NAMALWA (cell line): ENCODE measurements around the gene SORCS2.
"Not testable (repeated sequence)": the region's sequence is repeated elsewhere in the genome, so short reads cannot be mapped to it uniquely, and the experiment has no call there.

Source experiments
- DNase-seq: peaks from one replicate; pipeline ENCODE4 v3.0.0-alpha.2; 2015; ENCODE audit warnings: low spot score

SORCS2 gene

DNA sequence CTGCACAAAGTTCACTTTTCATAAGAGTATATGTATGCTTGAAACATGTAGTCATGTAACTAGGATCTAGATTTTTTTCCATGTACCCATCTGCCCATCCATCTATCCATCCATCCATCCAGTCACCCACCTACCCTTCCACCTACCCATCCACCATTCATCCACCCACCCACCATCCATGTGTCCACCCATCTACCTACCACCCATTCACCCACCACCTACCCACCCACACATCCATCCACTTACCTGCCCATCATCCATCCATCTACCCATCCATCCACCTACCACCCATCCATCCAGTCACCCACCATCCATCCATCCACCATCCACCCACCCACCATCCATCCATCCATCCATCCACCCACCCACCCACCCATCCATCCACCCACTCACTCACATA, 364.2 kb downstream of the SORCS2 start:
- no peak for DNase-seq

DNA sequence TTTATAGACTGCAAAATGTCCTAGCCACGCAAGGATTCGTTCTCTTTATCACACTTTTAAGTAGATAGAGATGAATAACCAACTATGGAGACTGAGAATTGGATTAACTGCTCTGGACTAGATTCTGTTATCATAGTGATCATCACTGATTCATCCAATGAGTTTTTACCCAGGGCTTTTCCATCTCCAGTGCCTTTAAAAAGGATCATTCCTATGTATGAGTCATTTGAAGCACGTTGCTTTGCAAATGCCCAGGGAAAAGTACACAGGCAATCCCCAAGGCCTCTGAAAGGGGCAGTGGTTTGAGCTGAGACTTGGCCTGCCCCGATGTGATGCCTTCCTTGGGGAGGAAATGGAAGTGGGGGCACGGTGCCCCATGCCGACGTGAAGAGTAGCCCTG, 365.1 kb downstream of the SORCS2 start:
- no peak for DNase-seq

DNA sequence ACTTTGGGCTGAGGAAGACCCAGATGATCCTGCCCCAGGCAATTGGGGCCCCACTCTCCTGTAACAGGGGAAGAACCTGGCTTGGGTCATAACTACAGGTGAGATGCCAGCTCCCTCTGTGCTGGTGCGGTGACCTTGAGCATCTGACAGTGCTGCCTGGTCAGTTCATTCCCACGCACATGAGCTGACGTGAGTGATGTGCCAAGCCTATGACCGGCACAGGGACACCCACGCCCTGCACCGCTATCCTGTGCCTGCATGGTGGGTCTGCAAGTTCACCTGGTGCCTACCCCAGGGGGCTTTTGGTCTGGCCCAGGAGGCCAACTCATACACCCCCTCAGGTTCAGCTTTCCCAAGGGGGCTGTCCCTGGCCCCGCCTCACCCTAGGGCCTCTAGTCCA, 366.1 kb downstream of the SORCS2 start:
- DNase-seq, result no peak

DNA sequence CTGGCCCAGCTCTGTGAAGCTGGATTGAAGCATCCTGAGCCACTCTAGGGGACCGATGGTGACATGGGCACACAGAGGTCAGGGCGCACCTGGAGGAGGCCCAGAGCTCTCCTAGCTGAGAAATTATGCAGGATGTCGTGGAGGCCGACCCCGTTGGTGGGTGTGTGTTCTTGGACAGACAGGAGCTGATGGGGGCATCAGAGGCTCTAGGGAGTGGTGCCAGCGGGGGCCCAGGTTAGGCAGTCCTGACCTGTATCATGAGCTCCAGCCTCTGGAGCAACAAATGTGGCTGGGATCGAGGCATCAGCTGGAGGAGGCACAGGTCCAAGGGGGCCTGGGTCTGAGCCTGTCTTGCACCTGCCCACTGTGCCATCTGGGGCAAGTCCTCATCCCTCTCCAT, 367.0 kb downstream of the SORCS2 start:
- no peak for DNase-seq

DNA sequence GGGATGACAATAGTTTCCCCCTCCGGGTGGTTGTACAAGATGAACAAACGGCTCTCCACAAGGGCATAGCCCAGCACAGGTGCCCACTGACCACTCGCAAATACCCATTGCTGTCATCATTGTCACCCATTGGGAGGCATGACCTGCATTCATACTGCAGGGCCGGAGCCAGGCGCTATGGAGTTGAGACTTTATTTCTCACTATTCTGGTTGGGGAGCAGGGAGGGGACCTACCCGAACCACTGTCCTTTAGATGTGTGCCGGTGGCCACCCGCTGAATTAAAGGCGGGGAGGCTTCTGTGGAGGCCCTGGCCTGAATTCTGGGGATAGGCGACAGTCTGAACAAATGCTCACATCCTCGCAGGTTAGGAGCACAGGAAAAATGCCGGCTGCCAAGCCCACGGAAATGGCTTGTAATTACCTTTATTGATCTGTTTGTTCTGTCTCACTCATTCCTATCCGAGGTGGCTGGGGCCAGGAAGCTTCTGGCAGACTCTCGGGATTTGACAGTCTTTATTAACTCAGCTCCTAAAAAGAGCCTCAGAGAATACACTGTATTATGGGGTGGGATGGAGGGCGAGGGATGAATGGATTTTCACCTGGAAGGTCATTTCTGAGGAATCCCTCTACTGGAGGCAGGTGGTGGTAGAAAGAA, 367.5 kb downstream of the SORCS2 start:
- no peak for DNase-seq

DNA sequence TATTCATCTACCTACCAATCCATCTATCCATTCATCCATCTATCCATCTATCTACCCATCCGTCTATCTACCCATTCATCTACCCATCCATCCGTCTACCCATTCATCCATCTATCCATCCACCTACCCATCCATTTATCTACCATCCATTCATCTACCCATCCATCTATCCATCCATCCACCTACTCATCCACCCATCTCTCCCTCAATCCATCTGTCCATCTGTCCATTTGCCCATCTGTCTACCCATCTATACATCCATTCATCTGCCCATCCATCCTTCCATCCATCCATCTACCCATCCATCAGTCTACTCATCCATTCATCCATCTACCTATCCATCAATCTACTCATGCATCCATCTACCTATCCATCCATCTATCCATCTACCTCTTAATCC, 369.2 kb downstream of the SORCS2 start:
- no peak for DNase-seq

DNA sequence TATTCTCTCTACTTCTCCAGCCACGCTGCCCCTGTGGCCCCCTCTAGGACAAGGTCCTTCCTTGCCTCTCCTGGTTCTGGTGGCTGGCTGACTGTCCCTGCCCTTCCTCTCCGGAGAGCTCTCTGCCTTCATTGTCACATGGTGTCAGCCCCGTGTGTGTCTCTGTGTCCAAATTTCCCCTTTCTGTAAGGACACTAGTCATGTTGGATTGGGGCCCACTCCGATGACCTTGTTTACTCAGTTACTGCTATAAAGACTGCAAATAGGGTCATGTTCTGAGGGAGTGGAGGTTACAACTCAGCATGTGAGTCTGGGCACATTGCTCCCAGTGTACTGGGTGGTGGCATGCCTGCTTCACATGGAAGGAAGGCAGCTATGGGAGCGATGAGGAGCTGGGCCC, 371.9 kb downstream of the SORCS2 start:
- no peak for DNase-seq

DNA sequence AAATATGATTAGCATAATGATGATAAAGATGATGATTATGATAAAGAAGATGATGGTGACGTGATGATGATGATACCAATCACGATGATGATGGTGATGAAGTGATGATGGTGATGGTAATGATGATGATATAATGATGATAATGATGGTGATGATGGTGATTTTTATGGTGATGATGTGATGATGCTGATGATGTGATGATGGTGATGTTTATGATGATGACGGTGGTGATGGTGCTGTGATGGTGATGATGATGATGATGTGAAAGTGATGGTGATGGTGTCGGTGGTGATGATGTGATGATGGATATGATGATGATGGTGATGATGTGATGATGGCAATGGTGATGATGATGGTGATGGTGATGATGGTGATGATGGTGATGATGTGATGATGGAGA, 373.1 kb downstream of the SORCS2 start:
- DNase-seq, result no peak

DNA sequence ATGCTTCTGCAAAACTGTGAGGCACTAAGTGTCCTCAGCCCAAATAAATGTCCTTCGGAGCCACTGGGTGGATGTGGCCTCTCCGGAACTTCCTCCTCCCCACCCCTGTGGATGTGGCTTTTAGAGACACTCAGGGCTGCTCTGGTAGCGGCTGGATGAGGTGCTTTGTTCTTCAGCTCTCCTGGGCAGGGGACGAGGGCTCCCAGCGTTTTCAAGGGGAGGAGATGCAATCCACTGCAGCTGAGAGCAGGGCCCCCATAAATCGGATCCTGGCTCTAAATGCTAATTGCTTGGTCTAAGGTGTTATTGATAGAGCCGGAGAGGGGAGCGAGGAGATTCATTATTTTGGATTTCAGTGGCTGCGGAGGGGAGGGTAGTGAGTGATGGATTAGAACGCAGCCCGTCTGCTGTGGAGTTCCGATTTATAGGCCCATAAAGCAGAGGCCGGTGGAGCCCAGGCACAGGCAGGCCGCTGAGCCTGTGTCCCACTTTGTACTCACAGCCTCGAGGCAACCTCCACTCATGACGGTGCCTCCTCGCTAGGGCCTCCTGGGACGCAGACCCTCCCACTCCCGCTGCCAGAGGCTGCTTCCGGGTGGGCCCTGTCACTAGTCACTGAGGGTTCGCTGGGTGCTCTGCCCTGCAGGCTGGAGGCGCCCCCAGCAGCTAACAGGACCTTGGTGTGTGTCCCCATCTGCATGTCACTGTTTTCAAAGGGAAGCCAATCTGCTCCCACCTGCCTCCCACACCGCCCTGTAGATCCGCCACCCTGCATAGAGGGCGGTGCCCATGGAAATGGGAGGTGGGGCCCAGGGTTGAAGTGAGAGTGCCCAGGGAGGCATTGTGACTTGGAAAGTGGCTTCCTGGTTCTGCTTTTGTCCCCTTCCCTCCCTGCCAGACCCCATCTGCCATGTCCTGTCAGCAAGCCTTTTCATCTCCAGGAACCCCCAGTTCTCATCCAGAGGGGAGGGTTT, 377.8 kb downstream of the SORCS2 start:
- DNase-seq, result no peak

DNA sequence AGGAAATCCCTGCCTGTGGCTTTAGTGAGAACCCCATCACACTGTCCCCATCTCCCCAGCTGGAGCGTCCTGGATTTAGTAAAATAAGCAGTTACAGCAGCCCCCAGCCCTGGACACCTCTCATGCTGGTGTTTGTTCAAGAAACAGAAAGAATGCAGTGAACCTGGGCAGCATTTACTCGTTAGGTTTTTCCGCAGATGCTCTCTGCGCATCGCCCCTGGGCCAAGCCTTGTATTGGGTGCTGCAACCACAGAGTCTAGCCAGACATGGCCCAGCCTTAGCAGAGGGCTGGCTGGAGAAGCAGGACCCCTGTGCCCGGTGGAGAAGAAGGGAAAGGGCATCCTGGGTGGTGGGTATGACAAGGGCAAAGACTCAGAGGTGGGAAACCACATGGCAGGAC, 378.7 kb downstream of the SORCS2 start:
- no peak for DNase-seq

DNA sequence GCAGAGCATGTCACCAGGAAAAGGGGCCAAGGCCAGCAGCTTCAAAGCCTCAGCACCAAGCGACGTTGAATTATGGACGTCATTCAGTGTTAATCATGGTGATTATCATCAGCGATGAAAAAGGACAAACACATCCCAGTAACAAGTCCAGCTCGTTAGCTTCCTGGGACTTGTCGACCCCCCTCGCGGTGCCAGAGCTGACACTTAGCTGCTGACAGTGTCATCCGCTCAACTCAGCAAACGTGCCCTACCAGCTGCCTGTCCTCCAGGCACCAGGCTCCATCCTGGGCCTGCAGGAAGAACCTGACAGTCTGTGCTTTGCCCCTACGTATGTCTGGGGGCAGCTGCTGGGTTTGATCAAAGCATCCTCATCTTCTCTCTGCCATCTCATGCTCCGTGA, 379.4 kb downstream of the SORCS2 start:
- DNase-seq, result no peak

DNA sequence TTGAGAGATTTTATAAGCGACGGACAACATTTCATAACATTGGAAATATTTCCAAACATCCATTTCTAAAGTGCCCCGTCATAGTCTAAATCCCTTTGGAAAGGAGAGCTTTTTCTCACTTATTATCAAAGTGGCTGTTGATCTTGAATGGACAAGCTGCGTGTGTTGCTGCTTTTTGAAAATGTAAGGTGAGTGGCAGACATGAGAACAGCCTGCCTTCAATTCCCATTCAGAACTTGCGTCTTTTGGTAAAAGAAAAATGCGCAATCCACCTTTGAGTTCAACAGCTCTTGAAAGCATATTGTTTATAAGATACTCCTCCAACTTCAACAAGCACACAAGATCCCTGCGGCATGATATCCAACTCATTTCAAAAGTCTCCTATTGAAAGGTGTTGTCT, 380.6 kb downstream of the SORCS2 start:
- no peak for DNase-seq

DNA sequence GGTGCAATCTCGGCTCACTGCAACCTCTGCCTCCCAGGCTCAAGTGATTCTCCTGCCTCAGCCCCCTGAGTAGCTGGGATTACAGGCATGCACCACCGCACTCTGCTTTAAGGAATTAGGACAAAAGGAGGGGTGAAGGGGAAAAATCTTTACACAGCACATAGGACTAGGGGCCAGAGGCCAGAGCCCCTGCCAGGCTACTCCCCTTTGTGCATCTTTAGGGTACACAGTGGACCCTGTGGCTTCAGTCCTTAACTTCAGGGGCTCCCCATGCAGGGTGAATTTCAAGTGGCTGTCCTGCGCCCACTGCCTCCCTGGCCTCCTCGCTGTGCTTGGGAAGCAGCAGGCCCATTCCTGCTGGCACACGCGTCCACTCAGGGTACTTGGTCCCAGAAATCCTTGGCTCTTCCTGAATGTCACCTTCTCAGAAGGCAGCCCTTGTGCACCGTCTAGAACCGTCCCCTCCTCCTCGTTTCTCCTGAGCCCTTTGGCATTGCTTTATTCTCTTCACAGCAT, 381.3 kb downstream of the SORCS2 start:
- DNase-seq, result no peak

DNA sequence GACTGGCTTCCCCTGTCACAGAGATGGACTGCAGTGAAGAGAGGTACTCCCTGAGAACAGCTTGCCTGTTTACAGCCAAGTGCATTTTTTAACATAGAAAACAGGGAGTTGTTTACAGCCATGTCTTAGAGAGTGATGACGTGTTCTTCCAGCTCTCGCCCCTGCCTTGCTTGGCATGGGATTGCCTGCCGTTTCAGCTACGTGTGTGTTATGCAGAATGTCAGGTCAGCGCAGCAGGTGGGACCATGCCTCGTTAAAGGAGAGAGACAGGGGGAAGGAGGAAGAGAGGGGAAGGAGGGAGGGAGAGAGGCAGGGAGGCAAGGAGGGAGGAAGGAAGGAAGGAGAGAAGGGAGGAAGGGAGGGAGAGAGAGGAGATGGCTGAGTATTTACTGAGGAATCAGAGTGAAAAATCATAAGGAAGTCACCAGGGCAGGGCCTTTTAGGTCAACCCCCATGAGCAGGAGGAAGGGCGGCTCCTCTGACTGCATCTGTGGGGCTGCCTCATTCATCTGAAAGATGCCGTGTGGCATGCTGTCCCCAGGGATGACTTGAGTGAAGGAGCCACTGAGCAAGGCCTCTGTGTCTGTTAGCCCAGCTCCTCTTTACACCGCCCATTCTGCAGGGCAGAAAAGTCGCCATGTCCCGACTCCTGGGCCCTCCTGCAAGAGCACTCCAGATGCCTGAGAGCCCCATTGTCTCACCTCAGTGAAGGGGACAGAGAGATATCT, 382.1 kb downstream of the SORCS2 start:
- no peak for DNase-seq

DNA sequence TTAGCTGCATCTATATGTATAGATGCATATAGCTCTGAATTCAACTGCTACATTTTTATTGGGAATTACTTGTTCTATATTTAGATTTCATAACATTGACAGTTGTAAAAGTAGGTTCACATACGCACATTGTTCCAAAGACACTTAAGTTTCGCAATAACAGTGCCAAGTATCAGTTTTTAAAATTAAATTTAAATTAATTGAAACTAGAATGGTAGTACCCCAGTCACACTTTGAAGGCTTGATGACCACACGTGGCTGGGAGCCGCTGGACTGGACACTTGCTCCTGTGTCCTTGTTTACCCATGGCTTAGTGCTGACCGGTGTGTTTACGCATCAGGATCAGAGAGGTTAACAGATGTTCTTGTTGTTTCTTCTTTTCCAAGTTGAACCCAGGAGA, 383.1 kb downstream of the SORCS2 start:
- no peak for DNase-seq

DNA sequence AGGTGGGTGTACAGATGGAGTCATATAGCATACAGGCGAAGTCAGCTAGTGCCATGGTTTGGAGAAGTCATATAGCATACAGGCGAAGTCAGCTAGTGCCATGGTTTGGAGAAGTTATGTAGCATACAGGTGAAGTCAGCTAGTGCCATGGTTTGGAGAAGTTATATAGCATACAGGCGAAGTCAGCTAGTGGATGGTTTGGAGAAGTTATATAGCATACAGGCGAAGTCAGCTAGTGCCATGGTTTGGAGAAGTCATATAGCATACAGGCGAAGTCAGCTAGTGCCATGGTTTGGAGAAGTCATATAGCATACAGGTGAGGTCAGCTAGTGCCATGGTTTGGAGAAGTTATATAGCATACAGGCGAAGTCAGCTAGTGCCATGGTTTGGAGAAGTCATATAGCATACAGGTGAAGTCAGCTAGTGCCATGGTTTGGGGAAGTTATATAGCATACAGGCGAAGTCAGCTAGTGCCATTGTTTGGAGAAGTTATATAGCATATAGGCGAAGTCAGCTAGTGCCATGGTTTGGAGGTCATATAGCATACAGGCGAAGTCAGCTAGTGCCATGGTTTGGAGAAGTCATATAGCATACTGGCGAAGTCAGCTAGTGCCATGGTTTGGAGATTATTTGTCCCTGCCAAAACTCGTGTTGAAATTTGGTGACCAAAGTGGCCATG, 385.2 kb downstream of the SORCS2 start:
- not testable (repeated sequence) for DNase-seq

DNA sequence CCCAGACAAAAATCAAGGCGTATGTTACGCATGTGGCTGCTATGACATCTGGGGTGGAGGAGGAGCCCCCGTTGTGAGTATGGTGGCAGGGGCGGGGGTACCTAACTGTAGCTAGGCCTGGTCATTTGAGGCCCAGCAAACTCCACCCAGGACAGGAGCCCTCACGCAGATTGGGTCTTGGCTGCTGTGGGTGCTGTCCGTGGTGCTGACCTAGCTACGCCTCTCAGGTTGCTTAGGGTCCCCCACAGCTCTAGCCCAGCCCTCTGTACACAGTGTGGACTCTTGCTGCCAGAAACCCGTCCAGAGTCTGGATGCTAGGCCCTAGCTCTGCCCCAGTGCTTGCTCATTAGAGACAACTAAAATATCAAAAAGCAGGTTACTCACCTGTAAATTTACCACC, 389.1 kb downstream of the SORCS2 start:
- DNase-seq, result peak; percentile 18

DNA sequence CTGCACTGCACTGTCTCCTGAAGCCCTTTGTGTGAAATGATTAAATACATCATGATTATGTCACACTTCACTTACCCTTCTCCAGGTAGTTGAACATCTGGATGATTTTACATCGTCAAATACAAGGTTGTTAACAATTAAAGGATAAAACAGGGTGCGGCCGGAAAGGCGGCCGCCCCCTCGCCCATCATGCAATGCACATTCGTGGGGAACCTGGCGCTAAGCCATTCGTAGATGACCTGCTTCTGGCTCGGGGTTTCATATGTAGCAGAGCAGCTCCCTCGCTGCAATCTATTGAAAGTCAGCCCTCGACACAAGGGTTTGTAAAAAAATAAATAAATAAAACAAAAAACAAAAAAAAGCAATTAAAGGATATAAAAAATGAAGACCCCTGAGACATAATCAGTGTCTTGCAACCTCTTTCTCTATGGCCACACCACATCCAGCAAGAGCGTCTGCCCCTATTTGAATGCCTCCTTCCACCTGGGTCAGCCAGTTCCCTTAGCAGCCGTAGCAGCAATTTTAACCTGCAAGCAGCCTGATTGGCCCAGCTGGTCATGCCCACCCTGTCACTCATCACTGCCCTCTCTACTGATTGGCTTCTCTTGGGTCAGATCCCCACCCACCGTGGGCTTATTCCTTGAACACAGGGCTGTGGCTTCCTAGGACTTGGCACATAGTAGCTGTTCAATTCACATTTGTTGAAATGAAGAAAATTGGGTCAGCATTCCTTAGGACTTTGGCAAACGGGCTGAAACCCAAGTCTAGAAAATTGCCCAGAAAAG, 390.2 kb downstream of the SORCS2 start:
- DNase-seq, result no peak

DNA sequence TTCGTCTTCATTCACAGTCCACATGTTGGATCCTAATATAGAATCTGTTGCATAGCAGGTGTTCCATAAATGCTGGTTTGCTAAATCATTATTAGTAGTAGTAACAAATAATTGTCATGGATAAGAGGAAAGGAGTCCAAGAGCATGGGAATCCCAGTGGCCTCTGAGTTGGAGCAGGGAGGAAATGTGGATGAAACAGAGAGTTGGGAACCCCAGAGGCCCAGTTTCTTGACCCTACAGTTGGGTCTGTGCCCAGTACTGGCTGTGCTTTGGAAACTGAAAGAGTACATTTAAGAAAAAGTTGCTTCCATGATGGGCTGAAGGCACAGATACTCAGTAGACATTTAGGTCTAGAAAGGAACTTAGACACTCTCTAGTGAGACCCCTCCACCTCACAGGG, 391.8 kb downstream of the SORCS2 start:
- no peak for DNase-seq

DNA sequence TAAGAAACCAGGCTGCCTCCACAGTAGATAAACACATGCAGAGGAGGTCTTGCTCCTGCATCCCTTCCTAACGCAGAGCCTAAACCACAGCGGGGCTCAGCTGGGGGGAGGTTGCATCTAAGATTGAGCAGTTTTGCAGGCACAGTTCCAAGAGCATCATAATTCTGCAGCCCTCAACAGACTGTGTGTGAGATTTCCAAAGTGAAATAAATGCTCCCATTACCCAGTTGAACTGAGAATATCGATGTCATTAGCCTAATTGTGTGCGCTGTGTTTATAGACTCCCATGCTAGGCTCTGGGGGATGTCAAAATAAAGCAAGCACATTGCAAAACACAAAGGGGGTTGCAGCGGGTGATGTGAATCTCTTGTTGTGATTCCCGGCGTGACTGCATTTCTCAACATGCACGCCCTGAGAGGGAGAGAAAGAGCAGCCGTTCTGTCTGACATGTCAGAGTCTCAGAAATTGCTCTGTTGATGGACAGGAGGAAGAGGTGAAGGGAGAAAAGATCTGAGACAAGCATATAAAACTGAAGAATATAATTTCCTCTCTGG, 392.3 kb downstream of the SORCS2 start:
- DNase-seq, result no peak

DNA sequence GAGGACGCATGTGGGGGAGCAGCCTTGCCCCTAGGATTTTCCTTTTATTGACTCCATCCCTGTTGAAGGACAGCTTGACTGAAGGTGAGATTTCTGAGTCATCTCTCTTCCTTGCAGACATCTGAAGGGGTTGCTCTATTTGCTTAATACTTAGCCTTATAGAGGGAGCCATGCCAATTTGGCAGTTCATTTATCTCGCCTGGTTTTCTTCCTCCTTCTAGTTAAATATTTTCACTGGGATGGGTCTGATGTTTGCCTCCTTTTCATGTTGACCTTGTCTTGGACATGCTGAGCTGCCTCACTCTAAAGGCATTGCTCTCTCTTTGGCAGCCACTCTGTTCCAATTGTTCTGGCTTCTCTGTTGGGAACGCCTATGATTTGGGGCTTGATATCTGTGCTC, 393.4 kb downstream of the SORCS2 start:
- no peak for DNase-seq
